Measurements from ENCODE around the gene VIPR2. TPM values are rescaled to one million over a fixed set of nuclear protein-coding genes. Genes with fewer than 3 reads are reported as not detected.
"Not testable (repeated sequence)": the region's sequence is repeated elsewhere in the genome, so short reads cannot be mapped to it uniquely, and the experiment has no call there.

VIPR2 gene
- total RNA-seq, 1 donor from 2014 or later = not detected

- DNase-seq = no peak
Observed at GRCh38 chr7:159088016-159088865, 56.4 kb downstream of the VIPR2 start.

GRCh38 chr7:159086301-159086925 is 58.3 kb downstream of the VIPR2 start:
- DNase-seq = no peak

GRCh38 chr7:159084069-159084801 is 60.4 kb downstream of the VIPR2 start:
- DNase-seq = no peak

GRCh38 chr7:159083698-159084068 is 61.0 kb downstream of the VIPR2 start:
- DNase-seq = no peak

- no peak for DNase-seq
Observed at GRCh38 chr7:159083001-159083697, 61.5 kb downstream of the VIPR2 start.

GRCh38 chr7:159082075-159082474 is 62.6 kb downstream of the VIPR2 start:
- DNase-seq = not testable (repeated sequence)

GRCh38 chr7:159078911-159079270 is 65.8 kb downstream of the VIPR2 start:
- no peak for DNase-seq

GRCh38 chr7:159078193-159078910 is 66.3 kb downstream of the VIPR2 start:
- no peak for DNase-seq

GRCh38 chr7:159076333-159076732 is 68.3 kb downstream of the VIPR2 start:
- DNase-seq = no peak

GRCh38 chr7:159075563-159076238 is 69.0 kb downstream of the VIPR2 start:
- DNase-seq = no peak

- no peak for DNase-seq
Observed at GRCh38 chr7:159071260-159071659, 73.4 kb downstream of the VIPR2 start.

GRCh38 chr7:159070431-159071148 is 74.1 kb downstream of the VIPR2 start:
- DNase-seq = no peak

- DNase-seq = no peak
Observed at GRCh38 chr7:159068893-159069448, 75.7 kb downstream of the VIPR2 start.

GRCh38 chr7:159068488-159068811 is 76.2 kb downstream of the VIPR2 start:
- no peak for DNase-seq

GRCh38 chr7:159067576-159068487 is 76.8 kb downstream of the VIPR2 start:
- no peak for DNase-seq

GRCh38 chr7:159066816-159067575 is 77.7 kb downstream of the VIPR2 start:
- DNase-seq = no peak

GRCh38 chr7:159065852-159066480 is 78.7 kb downstream of the VIPR2 start:
- DNase-seq = no peak

- no peak for DNase-seq
Observed at GRCh38 chr7:159064816-159065510, 79.7 kb downstream of the VIPR2 start.

All from dermis blood vessel endothelial cell (primary cell).